ENCODE measurements around the gene THRB. TPM values are rescaled to one million over a fixed set of nuclear protein-coding genes. Genes with fewer than 3 reads are reported as not detected.

The THRB gene
- total RNA-seq, 2 experiments from 2014 or later = not detected

DNA sequence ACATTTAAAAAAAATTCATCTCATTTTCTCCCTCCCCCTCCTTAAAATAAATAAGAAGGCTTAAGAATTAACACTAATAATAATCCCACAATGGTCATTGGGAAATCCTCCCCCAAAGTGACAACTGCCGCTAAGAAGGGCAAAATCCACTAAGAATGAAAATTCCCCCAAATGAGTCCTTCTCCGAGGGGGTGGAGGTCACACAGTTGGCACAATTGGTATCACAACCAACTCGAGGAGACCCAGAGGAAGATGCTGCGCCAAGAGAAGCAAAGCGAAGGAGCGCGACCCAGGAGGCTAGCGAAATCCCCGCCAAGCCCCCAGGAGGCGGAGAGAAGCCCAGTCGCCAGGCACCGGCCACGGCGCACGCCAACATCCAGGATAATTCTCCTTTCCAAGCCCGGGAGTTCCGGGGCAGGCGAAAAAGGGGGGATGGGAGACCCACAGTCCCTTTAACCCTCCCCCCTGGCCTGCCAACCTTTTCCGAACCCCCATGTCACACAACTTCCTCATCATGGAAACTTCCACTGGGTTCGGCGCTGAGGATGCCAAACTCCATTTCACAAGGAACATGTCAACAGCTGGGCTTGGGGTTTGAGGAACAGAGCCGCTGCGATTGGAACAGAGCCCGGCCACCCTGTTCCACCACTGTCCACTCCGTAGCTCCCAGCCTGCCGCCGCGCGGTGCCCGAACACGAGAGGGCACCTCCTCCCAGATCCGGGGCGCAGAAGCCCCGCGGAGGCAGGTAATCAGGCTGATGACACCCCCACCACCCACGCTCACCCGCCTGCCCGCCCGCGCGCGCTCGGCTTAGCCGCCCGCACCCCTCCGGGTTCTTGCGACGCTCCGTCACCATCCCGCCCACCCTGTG lies 668 bp downstream of the THRB start:
- ChIA-PET CTCF (no interaction called here), POLR2A (no interaction called here)
- no peaks in the 10 kb centered on the region for H3K9me3 Mint-ChIP-seq
- peaks cover 1% of the 10 kb centered on the region for H3K4me1 Mint-ChIP-seq
- DNase-seq = no peak
- no peaks in the 10 kb centered on the region for H3K36me3 Mint-ChIP-seq (ENCODE audit: low read depth)
- no peak overlapping the region for H3K4me3 Mint-ChIP-seq
- peaks cover 52% of the 10 kb centered on the region for H3K27me3 Mint-ChIP-seq
- H3K27ac Mint-ChIP-seq = no peak overlapping the region

DNA sequence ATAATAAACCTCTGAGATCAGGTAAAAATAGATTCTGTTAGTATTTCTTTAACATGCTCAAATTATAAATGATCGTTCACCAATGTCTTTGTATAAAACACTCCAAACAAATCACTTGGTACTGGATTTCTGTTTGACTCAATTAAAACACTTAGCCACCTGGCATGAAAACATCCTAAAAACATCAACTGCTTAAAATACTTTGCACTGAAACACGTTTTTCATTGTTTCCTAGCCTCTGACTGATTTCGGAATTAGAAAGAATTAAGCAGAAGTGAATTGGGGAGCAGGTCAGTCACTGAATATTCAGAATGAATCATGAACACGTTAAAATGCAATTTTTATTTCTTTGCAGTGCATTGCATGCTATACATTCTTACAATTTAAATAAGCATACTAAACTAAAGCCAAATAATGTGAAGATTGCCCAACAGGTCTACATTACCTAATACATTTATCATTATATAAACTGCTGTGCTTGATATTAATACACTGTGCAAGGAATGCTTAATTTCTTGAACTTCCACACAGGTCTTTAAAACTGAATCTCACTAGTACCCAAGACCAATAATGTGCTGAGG lies 1.6 kb downstream of the THRB start:
- no peak overlapping the region for H3K4me3 Mint-ChIP-seq
- H3K36me3 Mint-ChIP-seq (ENCODE audit: low read depth) = no peaks in the 10 kb centered on the region
- no peak overlapping the region for H3K27ac Mint-ChIP-seq
- POLR2A ChIA-PET = no interaction called here
- CTCF ChIA-PET = no interaction called here
- H3K9me3 Mint-ChIP-seq = no peaks in the 10 kb centered on the region
- peaks cover 1% of the 10 kb centered on the region for H3K4me1 Mint-ChIP-seq
- peaks cover 49% of the 10 kb centered on the region for H3K27me3 Mint-ChIP-seq
- DNase-seq = no peak

DNA sequence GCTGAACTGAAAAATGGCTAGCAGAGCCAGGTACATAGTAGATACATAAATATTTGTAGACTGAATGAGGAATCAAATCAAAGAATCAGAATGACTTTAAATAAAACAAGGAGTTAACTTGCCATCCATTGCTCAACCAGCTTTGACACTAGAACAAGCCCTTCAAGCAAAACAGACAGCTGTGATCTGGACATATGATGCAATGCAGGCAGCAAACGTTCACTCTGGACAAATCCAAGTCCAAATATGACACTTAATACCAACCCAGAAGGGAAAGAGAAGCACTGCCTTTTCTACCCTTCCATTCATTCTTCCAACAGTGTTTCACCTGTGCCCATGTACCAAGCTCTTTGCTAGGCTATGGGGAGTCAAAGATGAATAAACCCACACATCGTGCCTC lies 4.5 kb downstream of the THRB start:
- H3K27me3 Mint-ChIP-seq = peaks cover 26% of the 10 kb centered on the region
- no peaks in the 10 kb centered on the region for H3K9me3 Mint-ChIP-seq
- DNase-seq = no peak
- ChIA-PET CTCF (no interaction called here), POLR2A (no interaction called here)
- H3K4me1 Mint-ChIP-seq = no peaks in the 10 kb centered on the region
- H3K27ac Mint-ChIP-seq = no peak overlapping the region
- H3K36me3 Mint-ChIP-seq (ENCODE audit: low read depth) = no peaks in the 10 kb centered on the region
- no peak overlapping the region for H3K4me3 Mint-ChIP-seq

- DNase-seq = no peak
- H3K4me3 Mint-ChIP-seq = no peak overlapping the region
- peaks cover 6% of the 10 kb centered on the region for H3K27me3 Mint-ChIP-seq
- H3K4me1 Mint-ChIP-seq = no peaks in the 10 kb centered on the region
- CTCF ChIA-PET = no interaction called here
- POLR2A ChIA-PET = no interaction called here
- no peak overlapping the region for H3K27ac Mint-ChIP-seq
- H3K9me3 Mint-ChIP-seq = no peaks in the 10 kb centered on the region
- H3K36me3 Mint-ChIP-seq (ENCODE audit: low read depth) = no peaks in the 10 kb centered on the region
These were observed 7.1 kb downstream of the THRB start for GRCh38 chr3:24487325-24488262.

DNA sequence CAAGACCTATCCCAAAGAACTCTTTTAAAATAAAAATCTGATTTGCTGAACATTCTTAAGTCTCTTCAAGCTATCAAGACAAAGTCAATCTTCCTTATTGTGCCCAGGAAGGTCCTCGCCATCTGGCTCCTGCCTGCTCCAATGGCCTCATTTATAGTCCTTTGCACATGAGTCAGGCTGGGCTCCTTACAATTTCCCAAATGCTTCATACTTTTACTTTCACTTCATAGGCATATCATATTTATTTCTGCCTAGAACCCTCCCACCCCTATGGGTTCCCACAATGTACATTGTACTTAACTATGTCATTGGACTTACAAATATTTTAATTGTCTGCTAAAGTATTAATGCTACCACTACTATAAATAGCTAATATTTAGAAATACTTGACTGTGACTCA lies 9.1 kb downstream of the THRB start:
- POLR2A ChIA-PET = no interaction called here
- Mint-ChIP-seq H3K36me3 (ENCODE audit: low read depth) (no peaks in the 10 kb centered on the region), H3K27ac (no peak overlapping the region), H3K4me3 (no peak overlapping the region), H3K27me3 (no peaks in the 10 kb centered on the region), H3K4me1 (no peaks in the 10 kb centered on the region), H3K9me3 (no peaks in the 10 kb centered on the region)
- CTCF ChIA-PET = interaction anchor here (0.6 kb wide), 2 partner anchors 42 to 1406 kb away, joined by 3 read pairs; no protein-coding TSS in a partner anchor
- DNase-seq = no peak

DNA sequence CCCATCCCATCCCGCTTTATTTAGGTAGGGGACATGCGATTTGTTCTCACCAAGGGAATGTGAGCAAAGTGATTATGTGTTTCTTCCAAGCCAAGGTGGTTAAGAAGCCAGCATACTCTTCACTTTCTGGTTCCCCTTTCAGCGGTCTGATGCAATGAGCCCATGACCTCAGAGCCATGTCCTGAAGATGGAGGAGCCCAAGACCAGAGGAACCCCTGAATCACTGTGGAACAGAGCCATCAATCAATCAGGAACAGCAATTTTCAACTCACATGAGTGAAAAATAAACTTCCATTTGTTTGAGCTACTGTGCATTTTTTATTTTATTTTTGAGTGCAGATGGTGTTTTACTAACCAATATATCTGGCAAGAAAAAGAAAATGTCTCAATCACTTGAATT lies 10.8 kb downstream of the THRB start:
- no peaks in the 10 kb centered on the region for H3K27me3 Mint-ChIP-seq
- H3K4me1 Mint-ChIP-seq = no peaks in the 10 kb centered on the region

DNA sequence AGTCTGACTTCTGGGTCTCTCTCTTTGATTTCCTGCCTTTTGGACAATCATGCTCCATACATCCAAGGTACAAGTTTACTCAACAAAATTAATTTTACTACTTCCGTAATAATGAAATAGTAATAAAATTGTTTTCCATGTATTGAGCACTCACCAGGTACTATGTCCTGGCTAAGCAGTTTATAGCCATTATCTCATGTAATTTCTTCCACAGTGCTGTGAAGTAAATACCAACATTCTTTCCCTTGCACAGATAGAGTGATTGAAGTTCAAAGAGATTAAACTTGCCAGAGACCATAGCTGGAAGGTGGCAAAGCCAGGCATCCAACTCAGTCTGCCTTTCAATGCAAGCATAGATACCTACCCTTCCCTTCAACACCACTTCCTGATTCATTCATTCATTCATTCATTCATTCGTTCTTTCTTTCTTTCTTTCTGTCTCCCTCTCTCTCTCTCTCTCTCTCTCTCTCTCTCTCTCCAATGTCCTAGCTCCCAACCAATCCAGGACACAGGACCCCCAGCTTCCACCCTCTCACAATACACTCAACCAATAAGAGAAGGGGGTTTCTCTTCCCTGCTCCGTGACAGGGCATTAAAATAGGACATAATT lies 12.4 kb downstream of the THRB start:
- Mint-ChIP-seq H3K27ac (no peak overlapping the region), H3K36me3 (ENCODE audit: low read depth) (no peaks in the 10 kb centered on the region), H3K27me3 (no peaks in the 10 kb centered on the region), H3K4me1 (no peaks in the 10 kb centered on the region), H3K4me3 (no peak overlapping the region), H3K9me3 (no peaks in the 10 kb centered on the region)
- no peak for DNase-seq
- CTCF ChIA-PET = no interaction called here
- POLR2A ChIA-PET = no interaction called here

More for the DNA sequence above, 10.8 kb downstream of the THRB start:
- ChIA-PET CTCF (no interaction called here), POLR2A (no interaction called here)
- Mint-ChIP-seq H3K27ac (no peak overlapping the region), H3K9me3 (no peaks in the 10 kb centered on the region), H3K36me3 (ENCODE audit: low read depth) (no peaks in the 10 kb centered on the region), H3K4me3 (no peak overlapping the region)
- no peak for DNase-seq

GRCh38 chr3:24481193-24481592 lies 13.5 kb downstream of the THRB start:
- DNase-seq = no peak

GRCh38 chr3:24480497-24480896 lies 14.2 kb downstream of the THRB start:
- no peak for DNase-seq
- Mint-ChIP-seq H3K36me3 (ENCODE audit: low read depth) (no peaks in the 10 kb centered on the region), H3K4me3 (no peak overlapping the region), H3K27ac (no peak overlapping the region), H3K4me1 (no peaks in the 10 kb centered on the region), H3K9me3 (no peaks in the 10 kb centered on the region), H3K27me3 (no peaks in the 10 kb centered on the region)
- ChIA-PET CTCF (no interaction called here), POLR2A (no interaction called here)

More at GRCh38 chr3:24481193-24481592, 13.5 kb downstream of the THRB start:
- POLR2A ChIA-PET = no interaction called here
- no peaks in the 10 kb centered on the region for H3K36me3 Mint-ChIP-seq (ENCODE audit: low read depth)
- no peak overlapping the region for H3K27ac Mint-ChIP-seq
- no peaks in the 10 kb centered on the region for H3K27me3 Mint-ChIP-seq
- H3K4me1 Mint-ChIP-seq = no peaks in the 10 kb centered on the region
- no peaks in the 10 kb centered on the region for H3K9me3 Mint-ChIP-seq
- CTCF ChIA-PET = interaction anchor here (0.6 kb wide), 1 partner anchor 689 kb away, joined by 4 read pairs; no protein-coding TSS in a partner anchor
- no peak overlapping the region for H3K4me3 Mint-ChIP-seq

DNA sequence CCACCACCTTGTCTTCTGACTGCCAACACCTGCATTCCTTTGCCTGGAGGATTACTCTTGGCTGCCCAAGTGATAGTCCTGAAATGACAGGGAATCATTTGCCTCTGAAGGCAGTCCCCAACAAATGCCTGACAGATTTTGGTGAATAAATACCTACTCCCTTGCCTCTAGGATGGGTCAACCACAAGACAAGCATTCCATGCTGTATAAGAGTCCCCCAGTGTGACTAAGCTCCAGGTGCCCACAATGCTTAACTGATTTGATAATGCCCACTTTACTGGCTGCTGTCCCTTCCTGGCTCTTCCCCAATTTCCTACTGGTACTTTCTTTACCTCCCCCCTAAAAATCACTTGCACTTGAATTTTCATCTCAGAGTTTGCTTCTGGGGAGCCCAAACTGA lies 14.8 kb downstream of the THRB start:
- Mint-ChIP-seq H3K4me3 (no peak overlapping the region), H3K36me3 (ENCODE audit: low read depth) (no peaks in the 10 kb centered on the region), H3K9me3 (no peaks in the 10 kb centered on the region), H3K27ac (no peak overlapping the region), H3K4me1 (no peaks in the 10 kb centered on the region), H3K27me3 (no peaks in the 10 kb centered on the region)
- POLR2A ChIA-PET = no interaction called here
- CTCF ChIA-PET = no interaction called here
- no peak for DNase-seq

GRCh38 chr3:24476871-24477656 lies 17.6 kb downstream of the THRB start:
- H3K9me3 Mint-ChIP-seq = no peaks in the 10 kb centered on the region
- no peak for DNase-seq
- no peak overlapping the region for H3K4me3 Mint-ChIP-seq
- no peak overlapping the region for H3K27ac Mint-ChIP-seq
- ChIA-PET CTCF (no interaction called here), POLR2A (no interaction called here)
- H3K27me3 Mint-ChIP-seq = no peaks in the 10 kb centered on the region
- H3K4me1 Mint-ChIP-seq = no peaks in the 10 kb centered on the region
- H3K36me3 Mint-ChIP-seq (ENCODE audit: low read depth) = no peaks in the 10 kb centered on the region

DNA sequence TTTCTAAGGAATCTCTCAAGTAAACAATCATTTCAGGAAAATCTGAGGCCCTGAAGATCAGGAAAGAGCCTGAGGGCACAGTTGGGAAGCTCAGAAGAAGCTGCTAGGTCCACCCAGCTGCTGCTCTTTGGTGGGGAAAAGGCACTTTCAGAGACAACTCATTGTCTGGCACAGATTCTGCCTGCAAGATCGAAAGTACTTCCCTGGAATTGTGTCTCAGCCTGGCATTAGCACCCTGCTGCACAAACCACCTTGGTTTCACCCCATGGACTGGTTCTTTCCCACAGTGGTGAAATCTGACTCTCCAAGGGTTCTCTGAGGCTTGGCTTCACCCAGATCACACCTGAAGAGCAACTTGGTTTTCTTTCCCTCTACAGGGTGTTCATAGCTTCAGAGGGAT lies 18.7 kb downstream of the THRB start:
- DNase-seq = no peak
- Mint-ChIP-seq H3K27ac (no peak overlapping the region), H3K9me3 (no peaks in the 10 kb centered on the region), H3K4me3 (no peak overlapping the region), H3K36me3 (ENCODE audit: low read depth) (no peaks in the 10 kb centered on the region), H3K4me1 (no peaks in the 10 kb centered on the region), H3K27me3 (no peaks in the 10 kb centered on the region)
- ChIA-PET CTCF (no interaction called here), POLR2A (no interaction called here)

Measured in activated CD4-positive, alpha-beta T cell treated with anti-CD3 and anti-CD28 coated beads, Interleukin-2, amount 10 ng/mL, durations not matched to agents 7 days and 5 days (primary cell).